K562 (cell line): Measurements from ENCODE around the gene ITSN1. TPM values are rescaled to one million over a fixed set of nuclear protein-coding genes. Genes with fewer than 3 reads are reported as not detected.
A peak's percentile ranks its signal among the peaks of the same experiment; 100 is the strongest.

Experiments
- CREBBP ChIP-seq: IDR thresholded peaks from one replicate; pipeline ENCODE4 v1.6.1; 2012; ENCODE audit warnings: low read depth, mild to moderate bottlenecking, control low read depth, inconsistent platforms, low read length
- EZH2 ChIP-seq: IDR thresholded peaks from 2 replicates; pipeline ENCODE4 v1.6.1; 2012; ENCODE audit warnings: low read depth, mild to moderate bottlenecking, inconsistent platforms, low read length, borderline replicate concordance
- FOXA1 ChIP-seq: fragments of 450-650 bp; IDR thresholded peaks from 2 replicates; pipeline ENCODE4 v1.6.1; 2016; ENCODE audit warnings: mild to moderate bottlenecking, borderline replicate concordance
- HNRNPUL1 ChIP-seq: fragments of 200-400 bp; formaldehyde crosslinking; IDR thresholded peaks from 2 replicates; pipeline ENCODE4 v1.6.1; 2017; ENCODE audit warnings: low read length
- NKRF ChIP-seq: fragments of 450-650 bp; IDR thresholded peaks from 2 replicates; pipeline ENCODE4 v1.6.1; 2016; ENCODE audit warnings: borderline replicate concordance
- NR0B1 ChIP-seq: fragments of 450-650 bp; IDR thresholded peaks from one replicate; pipeline ENCODE4 v1.6.1; 2018; ENCODE audit warnings: mild to moderate bottlenecking, moderate library complexity; ENCODE audit not compliant: partially characterized antibody
- PURB ChIP-seq: sonication (generic); formaldehyde crosslinking; IDR thresholded peaks from 2 replicates; pipeline ENCODE4 v1.9.0; 2021; ENCODE audit warnings: low read depth, mild to moderate bottlenecking, missing genetic modification reagents
- TARDBP ChIP-seq: fragments of 450-650 bp; IDR thresholded peaks from 2 replicates; pipeline ENCODE4 v1.6.1; 2016
- ZNF143 ChIP-seq: sonication (generic); formaldehyde crosslinking; IDR thresholded peaks from 2 replicates; pipeline ENCODE4 v1.9.0; 2022; ENCODE audit warnings: mild to moderate bottlenecking, missing genetic modification reagents
- ZNF518B ChIP-seq: fragments of 250-450 bp; sonication (Bioruptor Pico); IDR thresholded peaks from 2 replicates; pipeline ENCODE4 v1.5.0; 2021; ENCODE audit warnings: mild to moderate bottlenecking, moderate library complexity
- ZNF639 ChIP-seq, 2 experiments: fragments of 200-800 bp in 1 of 2; sonication (Bioruptor generic) in 1 of 2; sonication (generic) in 1 of 2; formaldehyde crosslinking in 1 of 2; IDR thresholded peaks in 1 of 2; conservative IDR thresholded peaks in 1 of 2; 2 replicates each; pipeline versions ENCODE4 v1.5.0 to v1.6.1; 2016 to 2020; ENCODE audit warnings: missing compliant biosample characterization in 1 of 2, missing genetic modification characterization in 1 of 2, missing genetic modification reagents in 1 of 2
- polyA plus RNA-seq, 8 experiments: library from polyadenylated mRNA; depleted of rRNA in 4 of 8; stranded (reverse) in 5 of 8; unstranded in 3 of 8; fragments of >200 nt; fragmentation: Nextera tagmentation in 2 of 8; fragmentation: Illumina TruSeq in 1 of 8; extraction: Ambion mirVana in 2 of 8; extraction: Trizol in 1 of 8; gene quantifications; 2 replicates each; pipeline versions ENCODE4 v1.2.1 to v1.2.3, GENCODE V29; 2011 to 2014; ENCODE audit warnings: inconsistent platforms in 1 of 8, missing spikeins in 1 of 8
- total RNA-seq, 7 experiments: library from RNA; depleted of rRNA in 6 of 7; stranded (reverse); fragments of >200 nt in 6 of 7; fragmentation: Illumina TruSeq in 2 of 7; extraction: Trizol in 2 of 7; gene quantifications; 2 replicates each; pipeline versions ENCODE4 v1.2.1 to v1.2.3, GENCODE V29; 2011 to 2021; ENCODE audit warnings: low replicate concordance in 1 of 7
- TF ChIP-seq, protein P1 (sequence below): fragments of 150-350 bp; conservative IDR thresholded peaks from 2 replicates; pipeline ENCODE4 v1.6.1; 2014; ENCODE audit warnings: low read length
- TF ChIP-seq, protein P2 (sequence below): sonication (generic); formaldehyde crosslinking; IDR thresholded peaks from 2 replicates; pipeline ENCODE4 v1.8.0; 2023; ENCODE audit warnings: mild to moderate bottlenecking, missing genetic modification reagents

Gene ITSN1
- total and polyA plus RNA-seq, 9 of the 15 experiments (the other 6 are each of a cell fraction or from before 2014, with no cell fraction given): 1.1 to 12.6 (median 4.8) TPM

DNA sequence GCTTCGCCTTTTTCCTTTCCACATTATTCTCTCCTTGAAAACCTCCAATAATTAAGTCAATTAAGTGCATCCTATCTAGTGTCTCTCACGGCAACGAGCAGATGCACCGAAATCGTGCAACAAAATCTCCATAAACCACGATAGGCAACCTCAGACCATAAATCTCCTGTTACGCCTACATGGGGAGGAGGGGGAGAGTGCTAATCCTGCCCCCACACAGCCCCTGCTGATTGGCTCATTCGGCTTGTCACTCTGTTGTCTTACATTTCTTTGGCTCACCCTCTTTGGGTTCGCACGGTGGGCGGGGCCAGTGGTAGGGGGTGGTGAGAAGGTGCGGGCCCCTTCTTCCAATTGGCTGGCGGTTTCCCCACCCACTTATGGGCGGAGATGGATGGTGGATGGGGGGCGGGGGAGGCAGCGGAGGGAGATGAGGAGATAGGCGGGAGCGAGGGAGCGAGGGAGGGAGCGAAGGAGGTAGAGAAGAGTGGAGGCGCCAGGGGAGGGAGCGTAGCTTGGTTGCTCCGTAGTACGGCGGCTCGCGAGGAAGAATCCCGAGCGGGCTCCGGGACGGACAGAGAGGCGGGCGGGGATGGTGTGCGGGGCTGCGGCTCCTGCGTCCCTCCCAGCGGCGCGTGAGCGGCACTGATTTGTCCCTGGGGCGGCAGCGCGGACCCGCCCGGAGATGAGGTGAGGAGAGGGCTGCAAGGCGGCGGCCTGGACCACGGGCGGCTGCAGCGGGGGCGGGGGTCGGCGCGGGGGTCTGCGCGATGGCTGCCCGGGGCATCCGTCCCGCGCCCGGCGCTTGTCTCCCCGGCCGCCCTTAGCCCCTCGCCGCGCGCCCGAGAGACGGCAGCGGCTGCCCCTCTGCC, at the start of gene ITSN1 (continued):
- peak; percentile 49; the same call in 1 of the 2 replicates for TF ChIP-seq NKRF
- TF ChIP-seq, protein P1, sequence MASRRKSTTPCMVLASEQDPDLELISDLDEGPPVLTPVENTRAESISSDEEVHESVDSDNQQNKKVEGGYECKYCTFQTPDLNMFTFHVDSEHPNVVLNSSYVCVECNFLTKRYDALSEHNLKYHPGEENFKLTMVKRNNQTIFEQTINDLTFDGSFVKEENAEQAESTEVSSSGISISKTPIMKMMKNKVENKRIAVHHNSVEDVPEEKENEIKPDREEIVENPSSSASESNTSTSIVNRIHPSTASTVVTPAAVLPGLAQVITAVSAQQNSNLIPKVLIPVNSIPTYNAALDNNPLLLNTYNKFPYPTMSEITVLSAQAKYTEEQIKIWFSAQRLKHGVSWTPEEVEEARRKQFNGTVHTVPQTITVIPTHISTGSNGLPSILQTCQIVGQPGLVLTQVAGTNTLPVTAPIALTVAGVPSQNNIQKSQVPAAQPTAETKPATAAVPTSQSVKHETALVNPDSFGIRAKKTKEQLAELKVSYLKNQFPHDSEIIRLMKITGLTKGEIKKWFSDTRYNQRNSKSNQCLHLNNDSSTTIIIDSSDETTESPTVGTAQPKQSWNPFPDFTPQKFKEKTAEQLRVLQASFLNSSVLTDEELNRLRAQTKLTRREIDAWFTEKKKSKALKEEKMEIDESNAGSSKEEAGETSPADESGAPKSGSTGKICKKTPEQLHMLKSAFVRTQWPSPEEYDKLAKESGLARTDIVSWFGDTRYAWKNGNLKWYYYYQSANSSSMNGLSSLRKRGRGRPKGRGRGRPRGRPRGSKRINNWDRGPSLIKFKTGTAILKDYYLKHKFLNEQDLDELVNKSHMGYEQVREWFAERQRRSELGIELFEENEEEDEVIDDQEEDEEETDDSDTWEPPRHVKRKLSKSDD: no peak
- TF ChIP-seq FOXA1: no peak
- no peak for TF ChIP-seq HNRNPUL1
- no peak for TF ChIP-seq ZNF518B (CRISPR knock-in tag)
- TF ChIP-seq, protein P2, sequence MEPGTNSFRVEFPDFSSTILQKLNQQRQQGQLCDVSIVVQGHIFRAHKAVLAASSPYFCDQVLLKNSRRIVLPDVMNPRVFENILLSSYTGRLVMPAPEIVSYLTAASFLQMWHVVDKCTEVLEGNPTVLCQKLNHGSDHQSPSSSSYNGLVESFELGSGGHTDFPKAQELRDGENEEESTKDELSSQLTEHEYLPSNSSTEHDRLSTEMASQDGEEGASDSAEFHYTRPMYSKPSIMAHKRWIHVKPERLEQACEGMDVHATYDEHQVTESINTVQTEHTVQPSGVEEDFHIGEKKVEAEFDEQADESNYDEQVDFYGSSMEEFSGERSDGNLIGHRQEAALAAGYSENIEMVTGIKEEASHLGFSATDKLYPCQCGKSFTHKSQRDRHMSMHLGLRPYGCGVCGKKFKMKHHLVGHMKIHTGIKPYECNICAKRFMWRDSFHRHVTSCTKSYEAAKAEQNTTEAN (CRISPR knock-in tag): no peak
- TF ChIP-seq NR0B1: no peak
- no peak for TF ChIP-seq CREBBP
- TF ChIP-seq ZNF143 (CRISPR knock-in tag): no peak; the same call in 1 of the 2 replicates
- 0 out of 4 replicates have a peak, but pooled peaks of 1 of the 2 experiments have one; percentile 33 for TF ChIP-seq ZNF639 (CRISPR knock-in tag; conservative IDR thresholded peaks at IDR 0.05 in 1 of 2, IDR thresholded peaks at IDR 0.05 in 1 of 2)
- no peak for TF ChIP-seq TARDBP
- no peak for TF ChIP-seq EZH2
- no peak for TF ChIP-seq PURB (CRISPR knock-in tag)
